Ovary (tissue), 9 donors: ENCODE measurements around the gene TULP4. TPM values are rescaled to one million over a fixed set of nuclear protein-coding genes. Genes with fewer than 3 reads are reported as not detected.

Source experiments
- DNase-seq, 5 donors: peaks; one replicate each; pipeline ENCODE4 v3.0.0-alpha.2; 2019 to 2020
- H3K27ac ChIP-seq, 2 donors: fragments of 200-600 bp; one replicate each; pipeline versions ENCODE4 v1.5.1 to v1.8.0; 2019 to 2022
- H3K27me3 ChIP-seq: fragments of 200-600 bp; one replicate; pipeline ENCODE4 v1.8.0; 2022
- H3K36me3 ChIP-seq: fragments of 200-600 bp; sonication (generic); one replicate; pipeline ENCODE4 v1.5.1; 2019
- H3K4me1 ChIP-seq: one replicate; pipeline ENCODE4 v1.8.1; 2013; ENCODE audit warnings: mild to moderate bottlenecking, moderate library complexity; ENCODE audit not compliant: insufficient read depth
- H3K4me3 ChIP-seq: fragments of 200-600 bp; sonication (generic); one replicate; pipeline ENCODE4 v1.5.1; 2017
- H3K9me3 ChIP-seq, 2 donors: fragments of 200-600 bp in 1 of 2; sonication (generic) in 1 of 2; one replicate each; pipeline versions ENCODE4 v1.5.1 to v1.8.1; 2013 to 2019; ENCODE audit warnings: mild to moderate bottlenecking in 1 of 2, moderate library complexity in 1 of 2
- EP300 ChIP-seq: sonication (generic); formaldehyde crosslinking; IDR thresholded peaks from one replicate; pipeline ENCODE4 v1.6.1; 2017; ENCODE audit warnings: antibody characterized with exemption
- POLR2A ChIP-seq: fragments of 450-650 bp; IDR thresholded peaks from one replicate; pipeline ENCODE4 v1.6.1; 2017; ENCODE audit warnings: antibody characterized with exemption, mild to moderate bottlenecking, moderate library complexity
- WGBS, 3 donors: extraction: QIAGEN DNeasy Blood & Tissue Kit in 1 of 3; methylation state at CpG; one replicate each; pipeline versions ENCODE4 v1.1.5 to v1.1.7; 2013 to 2017; 5-methylcytosine and 5-hydroxymethylcytosine counted together
- intact Hi-C, 4 donors: fragments of 100-400 bp; cut with DNase I; formaldehyde crosslinking; loops; one replicate each; pipeline versions ENCODE4 v1.11.0 to v1.15.1; 2022 to 2023
- polyA plus RNA-seq, 2 donors: library from polyadenylated mRNA; stranded (reverse); fragments of 200-250 nt in 1 of 2; fragments of 350-450 nt in 1 of 2; fragmentation: Illumina TruSeq in 1 of 2; extraction: RNeasy Lipid Tissue Mini Kit (QIAGEN cat#74804) in 1 of 2; gene quantifications; one replicate each; pipeline ENCODE4 v1.2.3, GENCODE V29; 2013 to 2014
- total RNA-seq, 7 donors: library from RNA; depleted of rRNA in 2 of 7; stranded (reverse); fragments of >200 nt in 2 of 7; fragmentation: NEBNext Ultra II Directional in 3 of 7; extraction: Animal tissue kit (Norgen Biotek cat#: 25700) in 3 of 7; gene quantifications; one replicate each; pipeline versions ENCODE4 v1.1.0 to v1.2.4, GENCODE V29; 2016 to 2023
- TF ChIP-seq, protein P1 (sequence below), 3 donors: fragments of 450-650 bp in 2 of 3; fragments of 200-600 bp in 1 of 3; IDR thresholded peaks; one replicate each; pipeline versions ENCODE4 v1.5.1 to v1.8.0; 2016 to 2022; ENCODE audit warnings: antibody characterized with exemption in 3 of 3, mild to moderate bottlenecking in 1 of 3
- donor health status: DM: no; HTN: no; CAD: no; lungs with moderate emphysema.
- donor health status: DM: no; HTN: no; CAD: no.
- donor health status: Bipolar disorder and iron deficiency.
- donor health status: DM: yes; HTN: yes; CAD: no.
- donor health status: DM: no; HTN: no; CAD: no.
- donor health status: DM: yes; HTN: yes; CAD: no.

TULP4 gene
- total and polyA plus RNA-seq, 9 donors, result 7.5 to 152 (median 92.6) TPM

DNA sequence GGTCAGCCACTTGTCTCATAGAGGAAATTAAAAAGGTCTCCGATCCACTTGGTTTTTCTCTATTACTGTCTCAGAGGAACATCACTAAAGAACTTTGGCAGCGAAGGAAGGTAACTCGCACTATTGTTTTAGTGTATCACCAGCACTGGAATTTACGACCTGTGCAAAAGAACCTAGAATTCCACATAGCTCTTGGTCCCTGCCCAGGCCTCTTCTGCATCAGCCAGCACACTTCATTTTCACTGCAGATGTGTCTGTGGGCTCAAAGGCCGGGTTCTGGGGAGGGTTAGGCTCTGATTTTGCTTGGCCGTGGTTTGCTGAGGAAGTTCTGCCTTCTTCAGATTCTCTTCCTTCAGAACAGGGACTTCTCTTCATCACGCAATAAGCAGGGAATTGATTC is 144.9 kb downstream of the TULP4 start:
- Histone ChIP-seq H3K27me3 (no peaks in the 10 kb centered on the region), H3K4me1 (no peaks in the 10 kb centered on the region), H3K4me3 (no peak overlapping the region), H3K27ac (no peak overlapping the region), H3K36me3 (no peaks in the 10 kb centered on the region), H3K9me3 (no peaks in the 10 kb centered on the region)
- DNase-seq, result no peak
- WGBS, 3 donors, result 86 to 97% (median 94%) methylated on average over 7 of the region's 7 CpGs
- intact Hi-C loops, result no loop called here
- TF ChIP-seq, protein P1, sequence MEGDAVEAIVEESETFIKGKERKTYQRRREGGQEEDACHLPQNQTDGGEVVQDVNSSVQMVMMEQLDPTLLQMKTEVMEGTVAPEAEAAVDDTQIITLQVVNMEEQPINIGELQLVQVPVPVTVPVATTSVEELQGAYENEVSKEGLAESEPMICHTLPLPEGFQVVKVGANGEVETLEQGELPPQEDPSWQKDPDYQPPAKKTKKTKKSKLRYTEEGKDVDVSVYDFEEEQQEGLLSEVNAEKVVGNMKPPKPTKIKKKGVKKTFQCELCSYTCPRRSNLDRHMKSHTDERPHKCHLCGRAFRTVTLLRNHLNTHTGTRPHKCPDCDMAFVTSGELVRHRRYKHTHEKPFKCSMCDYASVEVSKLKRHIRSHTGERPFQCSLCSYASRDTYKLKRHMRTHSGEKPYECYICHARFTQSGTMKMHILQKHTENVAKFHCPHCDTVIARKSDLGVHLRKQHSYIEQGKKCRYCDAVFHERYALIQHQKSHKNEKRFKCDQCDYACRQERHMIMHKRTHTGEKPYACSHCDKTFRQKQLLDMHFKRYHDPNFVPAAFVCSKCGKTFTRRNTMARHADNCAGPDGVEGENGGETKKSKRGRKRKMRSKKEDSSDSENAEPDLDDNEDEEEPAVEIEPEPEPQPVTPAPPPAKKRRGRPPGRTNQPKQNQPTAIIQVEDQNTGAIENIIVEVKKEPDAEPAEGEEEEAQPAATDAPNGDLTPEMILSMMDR (IDR thresholded peaks at IDR 0.05), result no peak
- TF ChIP-seq EP300 (no peak), POLR2A (no peak)

DNA sequence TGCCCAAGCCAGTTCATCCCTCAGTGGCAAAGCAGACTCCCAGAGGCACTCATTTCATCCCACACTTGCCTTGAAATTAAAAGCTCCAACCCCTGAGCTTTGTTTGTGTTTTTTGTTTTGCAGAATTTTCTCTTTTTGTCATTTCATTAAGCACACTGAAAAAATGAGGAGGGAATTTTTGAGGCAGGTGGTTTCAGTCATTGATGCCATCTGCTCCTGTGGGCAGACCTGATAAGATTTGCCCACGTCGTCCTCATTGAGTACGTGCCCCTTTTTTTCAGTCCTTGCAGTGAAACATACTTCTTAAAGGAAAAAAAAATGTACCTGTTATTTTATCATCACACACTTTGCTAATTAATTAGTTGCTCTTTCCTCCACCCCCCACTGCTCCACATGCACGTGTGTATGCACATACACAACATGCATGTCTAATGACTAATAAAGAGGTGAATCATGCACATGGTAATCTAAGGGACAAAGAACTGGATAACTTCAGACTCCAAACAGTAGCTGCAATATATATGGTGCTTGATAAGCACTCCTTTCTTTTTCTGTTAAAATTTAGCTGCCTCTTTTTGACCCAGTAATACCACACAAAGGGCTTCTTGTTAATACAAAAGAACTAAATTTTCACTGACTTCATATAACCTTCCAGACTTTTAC is 145.5 kb downstream of the TULP4 start:
- Histone ChIP-seq H3K27ac (no peak overlapping the region), H3K36me3 (no peaks in the 10 kb centered on the region), H3K4me3 (no peak overlapping the region), H3K9me3 (no peaks in the 10 kb centered on the region), H3K4me1 (no peaks in the 10 kb centered on the region), H3K27me3 (no peaks in the 10 kb centered on the region)
- 81 to 89% (median 86%) methylated on average over 4 of the region's 4 CpGs for WGBS, 3 donors
- DNase-seq, result no peak
- TF ChIP-seq, protein P1 (IDR thresholded peaks at IDR 0.05), result no peak
- intact Hi-C loops, result no loop called here

DNA sequence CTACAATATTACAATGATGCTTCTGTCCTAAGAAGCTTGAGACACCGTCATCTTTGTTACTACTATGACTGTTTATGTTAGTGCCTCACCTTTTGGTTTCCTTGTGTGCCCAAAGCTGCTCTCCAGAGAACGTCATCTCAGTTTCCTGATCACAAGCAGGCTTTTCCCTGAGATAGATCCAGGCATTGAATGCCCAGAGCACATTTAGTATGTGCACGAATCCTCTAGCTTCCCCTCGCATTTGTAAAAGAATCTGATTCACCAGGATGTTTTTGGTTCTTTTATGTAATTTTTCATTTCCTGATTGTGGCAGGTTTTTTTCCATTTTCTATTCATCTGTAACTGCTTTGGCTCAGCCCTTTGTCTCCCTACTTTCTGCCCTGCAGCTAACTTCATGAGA is 147.5 kb downstream of the TULP4 start:
- TF ChIP-seq, protein P1 (IDR thresholded peaks at IDR 0.05), result no peak
- no peak for TF ChIP-seq POLR2A
- no peak for DNase-seq
- intact Hi-C loops, result no loop called here
- Histone ChIP-seq H3K27me3 (no peaks in the 10 kb centered on the region), H3K4me3 (no peak overlapping the region), H3K4me1 (no peaks in the 10 kb centered on the region), H3K27ac (no peak overlapping the region), H3K36me3 (no peaks in the 10 kb centered on the region), H3K9me3 (no peaks in the 10 kb centered on the region)
- 90 to 95% (median 92%) methylated on average over 4 of the region's 4 CpGs for WGBS, 3 donors

DNA sequence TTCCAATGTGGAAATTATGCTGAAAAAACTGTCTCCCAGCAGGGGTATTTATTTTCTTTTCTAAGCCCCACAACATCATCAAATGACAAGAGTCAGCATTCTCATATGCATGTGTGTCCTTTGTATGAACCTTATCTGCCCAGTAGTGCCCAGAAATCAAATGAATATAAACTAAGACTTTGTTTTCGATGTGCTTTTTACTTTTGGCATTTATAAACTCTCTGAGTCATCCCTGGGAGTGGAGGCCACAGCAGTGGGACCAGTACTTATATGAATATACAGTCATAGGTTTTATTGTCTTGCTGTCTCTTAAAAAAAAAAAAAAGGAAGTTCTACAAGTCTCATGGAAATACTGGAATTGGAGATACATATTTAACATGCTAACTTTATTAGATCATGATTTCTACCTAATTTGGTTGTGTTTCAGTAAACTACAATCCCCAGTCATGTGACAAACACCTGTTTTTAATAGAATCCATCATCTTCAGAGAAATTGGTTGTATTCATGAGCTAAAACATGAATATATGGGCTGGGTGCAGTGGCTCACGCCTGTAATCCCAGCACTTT is 148.4 kb downstream of the TULP4 start:
- Histone ChIP-seq H3K4me3 (no peak overlapping the region), H3K9me3 (no peaks in the 10 kb centered on the region), H3K36me3 (no peaks in the 10 kb centered on the region), H3K27ac (no peak overlapping the region), H3K27me3 (no peaks in the 10 kb centered on the region), H3K4me1 (no peaks in the 10 kb centered on the region)
- TF ChIP-seq EP300, result no peak
- TF ChIP-seq, protein P1 (IDR thresholded peaks at IDR 0.05), result no peak
- TF ChIP-seq POLR2A, result no peak
- 61 to 70% (median 64%) methylated on average over 2 of the region's 2 CpGs for WGBS, 3 donors
- intact Hi-C loops, result no loop called here
- DNase-seq, result no peak
